ENCODE measurements around the gene GUCA1A. TPM values are rescaled to one million over a fixed set of nuclear protein-coding genes. Genes with fewer than 3 reads are reported as not detected.

Gene GUCA1A
- total and polyA plus RNA-seq, 8 donors, result 0.10 TPM; not detected in 7

- peaks cover 0 to 44% (median 40%) of the 10 kb centered on the region in 4 donors for H3K36me3 ChIP-seq
- intact Hi-C loops (cut with DNase I; ENCODE audit: low total_unique reads), result no loop called here
- no peak overlapping the region for H3K4me3 ChIP-seq
- DNase-seq, result peak in 1 of 2 donors; percentile 65
- WGBS, 5 donors, result 37 to 69% (median 49%) methylated on average over 8 of the region's 8 CpGs
- no peaks in the 10 kb centered on the region for H3K9me3 ChIP-seq
- TF ChIP-seq POLR2AphosphoS5 (IDR thresholded peaks at IDR 0.05) (no peak), POLR2A (IDR thresholded peaks at IDR 0.05) (no peak), CTCF (IDR thresholded peaks at IDR 0.05) (no peak), EP300 (IDR thresholded peaks at IDR 0.05) (no peak)
- H3K27ac ChIP-seq, result peak overlapping the region in 1 of 5 donors; percentile 36
- H3K27me3 ChIP-seq, result no peaks in the 10 kb centered on the region
- peaks cover 0 to 22% (median 0%) of the 10 kb centered on the region in 4 donors for H3K4me1 ChIP-seq
These were observed 53.5 kb downstream of the GUCA1A start for GRCh38 chr6:42226645-42227143.

- H3K27ac ChIP-seq, result peak overlapping the region in 1 of 5 donors; percentile 36
- 61 to 87% (median 74%) methylated on average over 9 of the region's 9 CpGs for WGBS, 5 donors
- H3K4me1 ChIP-seq, result peaks cover 0 to 22% (median 0%) of the 10 kb centered on the region in 4 donors
- DNase-seq, result no peak
- intact Hi-C loops (cut with DNase I; ENCODE audit: low total_unique reads), result no loop called here
- H3K9me3 ChIP-seq, result no peaks in the 10 kb centered on the region
- H3K27me3 ChIP-seq, result no peaks in the 10 kb centered on the region
- TF ChIP-seq POLR2A (IDR thresholded peaks at IDR 0.05) (no peak), CTCF (IDR thresholded peaks at IDR 0.05) (no peak), POLR2AphosphoS5 (IDR thresholded peaks at IDR 0.05) (no peak), EP300 (IDR thresholded peaks at IDR 0.05) (no peak)
- H3K4me3 ChIP-seq, result no peak overlapping the region
- peaks cover 0 to 50% (median 46%) of the 10 kb centered on the region in 4 donors for H3K36me3 ChIP-seq
These were observed 54.1 kb downstream of the GUCA1A start for GRCh38 chr6:42227173-42227850.

GRCh38 chr6:42228305-42228704 is 55.1 kb downstream of the GUCA1A start:
- H3K4me1 ChIP-seq, result peaks cover 0 to 22% (median 0%) of the 10 kb centered on the region in 4 donors
- H3K36me3 ChIP-seq, result peaks cover 0 to 57% (median 52%) of the 10 kb centered on the region in 4 donors
- no peak overlapping the region for H3K4me3 ChIP-seq
- H3K9me3 ChIP-seq, result no peaks in the 10 kb centered on the region
- no peak for TF ChIP-seq EP300 (IDR thresholded peaks at IDR 0.05)
- TF ChIP-seq POLR2AphosphoS5 (IDR thresholded peaks at IDR 0.05), result no peak
- TF ChIP-seq POLR2A (IDR thresholded peaks at IDR 0.05), result no peak
- no peak for TF ChIP-seq CTCF (IDR thresholded peaks at IDR 0.05)
- no peak overlapping the region for H3K27ac ChIP-seq
- WGBS, 5 donors, result 92 to 95% (median 93%) methylated on average over 15 of the region's 15 CpGs
- intact Hi-C loops (cut with DNase I; ENCODE audit: low total_unique reads), result no loop called here
- H3K27me3 ChIP-seq, result no peaks in the 10 kb centered on the region
- DNase-seq, result no peak

Other genes starting within 250 kb of the GUCA1A start
- gene CCND3, start 231.6 kb upstream of the GUCA1A start, total RNA-seq, result 100 to 1,000 TPM in 2 of 5 donors, 10 to 100 TPM in 3; 40.6 to 193 (median 84.2) TPM
- 10 to 100 TPM; 75.3 to 77.2 (median 75.9) TPM for gene CCND3, start 231.6 kb upstream of the GUCA1A start, polyA plus RNA-seq
- gene TAF8, start 122.8 kb upstream of the GUCA1A start, total RNA-seq, result 10 to 100 TPM in 4 of 5 donors, 1 to 10 TPM in 1; 3.8 to 24.6 (median 21.4) TPM
- 10 to 100 TPM; 10.7 to 13.4 (median 11.6) TPM for gene TAF8, start 122.8 kb upstream of the GUCA1A start, polyA plus RNA-seq
- 10 to 100 TPM; 27.4 to 81.7 (median 69.0) TPM for gene C6orf132, start 30.7 kb upstream of the GUCA1A start, total RNA-seq
- 10 to 100 TPM; 40.5 to 99.2 (median 86.6) TPM for gene C6orf132, start 30.7 kb upstream of the GUCA1A start, polyA plus RNA-seq
- under 1 TPM in 2 of 5 donors, not detected in 3; 0.55 to 0.58 TPM for gene GUCA1B, start 21.6 kb downstream of the GUCA1A start, total RNA-seq
- under 1 TPM in 2 of 3 donors, not detected in 1; 0.45 to 0.92 TPM for gene GUCA1B, start 21.6 kb downstream of the GUCA1A start, polyA plus RNA-seq
- 10 to 100 TPM in 2 of 5 donors, 1 to 10 TPM in 3; 8.5 to 38.2 (median 9.9) TPM for gene MRPS10, start 44.5 kb downstream of the GUCA1A start, total RNA-seq
- gene MRPS10, start 44.5 kb downstream of the GUCA1A start, polyA plus RNA-seq, result 10 to 100 TPM; 20.6 to 28.1 (median 24.7) TPM

All from stomach (tissue), 9 donors.